IPS-18c (cell line): Measurements from ENCODE around the gene CCR9.

Source experiments
- H3K4me3 ChIP-seq: 2 replicates; pipeline ENCODE4 v1.7.0; 2013; ENCODE audit warnings: low read depth, mild to moderate bottlenecking, low read length, moderate library complexity; ENCODE audit not compliant: insufficient read depth
- H3K9me3 ChIP-seq: one replicate; pipeline ENCODE4 v1.6.1; 2013; ENCODE audit warnings: mild to moderate bottlenecking, low read length, moderate library complexity; ENCODE audit not compliant: control insufficient read depth, insufficient read depth

CCR9 gene

GRCh38 chr3:45894015-45894414, 7.7 kb downstream of the CCR9 start:
- H3K9me3 ChIP-seq, result peaks cover 2% of the 10 kb centered on the region
- no peak overlapping the region for H3K4me3 ChIP-seq

GRCh38 chr3:45895686-45896468, 9.5 kb downstream of the CCR9 start:
- Histone ChIP-seq H3K4me3 (no peak overlapping the region), H3K9me3 (peaks cover 2% of the 10 kb centered on the region)

- H3K9me3 ChIP-seq, result peaks cover 2% of the 10 kb centered on the region
- no peak overlapping the region for H3K4me3 ChIP-seq
Measured at GRCh38 chr3:45896956-45897355, 10.6 kb downstream of the CCR9 start.

GRCh38 chr3:45904931-45905330, 18.6 kb downstream of the CCR9 start:
- no peak overlapping the region for H3K4me3 ChIP-seq
- no peaks in the 10 kb centered on the region for H3K9me3 ChIP-seq

- H3K4me3 ChIP-seq, result no peak overlapping the region
- H3K9me3 ChIP-seq, result no peaks in the 10 kb centered on the region
Measured at GRCh38 chr3:45905755-45906154, 19.4 kb downstream of the CCR9 start.

- no peak overlapping the region for H3K4me3 ChIP-seq
Measured at GRCh38 chr3:45906681-45907407, 20.5 kb downstream of the CCR9 start.

GRCh38 chr3:45907769-45908705, 21.7 kb downstream of the CCR9 start:
- H3K4me3 ChIP-seq, result no peak overlapping the region

More at GRCh38 chr3:45906681-45907407, 20.5 kb downstream of the CCR9 start:
- no peaks in the 10 kb centered on the region for H3K9me3 ChIP-seq

GRCh38 chr3:45908761-45909160, 22.4 kb downstream of the CCR9 start:
- Histone ChIP-seq H3K4me3 (no peak overlapping the region), H3K9me3 (no peaks in the 10 kb centered on the region)

More at GRCh38 chr3:45907769-45908705, 21.7 kb downstream of the CCR9 start:
- H3K9me3 ChIP-seq, result no peaks in the 10 kb centered on the region

- no peak overlapping the region for H3K4me3 ChIP-seq
- no peaks in the 10 kb centered on the region for H3K9me3 ChIP-seq
Measured at GRCh38 chr3:45909542-45909941, 23.2 kb downstream of the CCR9 start.

GRCh38 chr3:45910892-45911291, 24.5 kb downstream of the CCR9 start:
- no peak overlapping the region for H3K4me3 ChIP-seq

GRCh38 chr3:45911511-45912226, 25.3 kb downstream of the CCR9 start:
- H3K4me3 ChIP-seq, result no peak overlapping the region

More at GRCh38 chr3:45910892-45911291, 24.5 kb downstream of the CCR9 start:
- no peaks in the 10 kb centered on the region for H3K9me3 ChIP-seq

GRCh38 chr3:45912435-45912834, 26.1 kb downstream of the CCR9 start:
- H3K4me3 ChIP-seq, result no peak overlapping the region

More at GRCh38 chr3:45911511-45912226, 25.3 kb downstream of the CCR9 start:
- no peaks in the 10 kb centered on the region for H3K9me3 ChIP-seq

GRCh38 chr3:45914362-45915058, 28.2 kb downstream of the CCR9 start:
- Histone ChIP-seq H3K4me3 (no peak overlapping the region), H3K9me3 (peaks cover 2% of the 10 kb centered on the region)

More at GRCh38 chr3:45912435-45912834, 26.1 kb downstream of the CCR9 start:
- peaks cover 2% of the 10 kb centered on the region for H3K9me3 ChIP-seq

GRCh38 chr3:45915059-45915439, 28.7 kb downstream of the CCR9 start:
- Histone ChIP-seq H3K9me3 (peaks cover 2% of the 10 kb centered on the region), H3K4me3 (no peak overlapping the region)

GRCh38 chr3:45915518-45916231, 29.3 kb downstream of the CCR9 start:
- Histone ChIP-seq H3K9me3 (peaks cover 2% of the 10 kb centered on the region), H3K4me3 (no peak overlapping the region)
